IMR-90 (cell line): ENCODE measurements around the gene NR5A1. TPM values are rescaled to one million over a fixed set of nuclear protein-coding genes. Genes with fewer than 3 reads are reported as not detected.

Experiments
- ATAC-seq: fragments of 200-7000 bp; cut with Tn5 transposase; 2 replicates; pipeline ENCODE4 v1.9.1; 2020; ENCODE audit warnings: low read depth, mild to moderate bottlenecking, moderate library complexity
- BruUV-seq: library from RNA; stranded (reverse); fragments of 400-500 nt; replicated peaks from 2 replicates; lab custom pipeline; 2021; lab: Mats Ljungman, UMichigan
- CTCF ChIA-PET: fragments of 300-600 bp; formaldehyde crosslinking; extraction: SDS; loops from one replicate; lab custom pipeline; 2021; ENCODE audit warnings: antibody characterized with exemption; lab: Yijun Ruan, JAX
- POLR2A ChIA-PET: fragments of 300-600 bp; sonication (Branson Sonifier 250); formaldehyde crosslinking; loops from one replicate; lab custom pipeline; 2022; ENCODE audit warnings: antibody characterized with exemption; ENCODE audit not compliant: unreplicated experiment; lab: Charles Lee
- DNase-seq: peaks from one replicate; pipeline ENCODE4 v3.0.0; 2013
- H2AFZ ChIP-seq: replicated peaks from 2 replicates; pipeline ENCODE3; 2013; ENCODE audit warnings: low read length, mild to moderate bottlenecking; ENCODE audit not compliant: poor library complexity
- H2AK5ac ChIP-seq: 2 replicates; pipeline ENCODE4 v1.6.1; 2013; ENCODE audit warnings: low read depth, low read length, inconsistent platforms
- H2AK9ac ChIP-seq: replicated peaks from 2 replicates; pipeline ENCODE3; 2013; ENCODE audit warnings: mild to moderate bottlenecking, low read depth, low read length, moderate library complexity; ENCODE audit not compliant: poor library complexity
- H2BK120ac ChIP-seq: 2 replicates; pipeline ENCODE4 v1.6.1; 2013; ENCODE audit warnings: low read depth, low read length, inconsistent platforms
- H2BK15ac ChIP-seq: 3 replicates; pipeline ENCODE4 v1.6.1; 2013; ENCODE audit warnings: low read depth, low read length, inconsistent platforms
- H2BK20ac ChIP-seq: 2 replicates; pipeline ENCODE4 v1.6.1; 2013; ENCODE audit warnings: low read depth, mild to moderate bottlenecking, inconsistent platforms, low read length, moderate library complexity
- H2BK5ac ChIP-seq: 2 replicates; pipeline ENCODE4 v1.6.1; 2013; ENCODE audit warnings: mild to moderate bottlenecking, low read depth, low read length, inconsistent platforms; ENCODE audit not compliant: poor library complexity, severe bottlenecking
- H3K14ac ChIP-seq: replicated peaks from 2 replicates; pipeline ENCODE4 v1.6.1; 2013; ENCODE audit warnings: low read depth, low read length, inconsistent platforms
- H3K18ac ChIP-seq: 2 replicates; pipeline ENCODE4 v1.6.1; 2013; ENCODE audit warnings: low read depth, low read length, control low read depth
- H3K23ac ChIP-seq: 2 replicates; pipeline ENCODE4 v1.6.1; 2013; ENCODE audit warnings: low read depth, low read length, inconsistent platforms
- H3K27ac ChIP-seq: 2 replicates; pipeline ENCODE4 v1.5.1; 2013; ENCODE audit warnings: mild to moderate bottlenecking, control low read depth, low read length; ENCODE audit not compliant: insufficient read depth
- H3K27me3 ChIP-seq: 2 replicates; pipeline ENCODE4 v1.6.1; 2013; ENCODE audit warnings: low read length; ENCODE audit not compliant: control insufficient read depth, insufficient read depth
- H3K36me3 ChIP-seq: 2 replicates; pipeline ENCODE4 v1.6.1; 2013; ENCODE audit warnings: low read length, mixed read lengths; ENCODE audit not compliant: control insufficient read depth, insufficient read depth
- H3K4ac ChIP-seq: 2 replicates; pipeline ENCODE4 v1.6.1; 2013; ENCODE audit warnings: low read depth, low read length, inconsistent platforms
- H3K4me1 ChIP-seq: 2 replicates; pipeline ENCODE4 v1.6.1; 2013; ENCODE audit warnings: low read length, mixed read lengths; ENCODE audit not compliant: control insufficient read depth, insufficient read depth
- H3K4me2 ChIP-seq: 2 replicates; pipeline ENCODE4 v1.6.1; 2013; ENCODE audit warnings: low read depth, mild to moderate bottlenecking, control low read depth, low read length, moderate library complexity
- H3K4me3 ChIP-seq: 2 replicates; pipeline ENCODE4 v1.5.1; 2013; ENCODE audit warnings: low read depth, mild to moderate bottlenecking, control low read depth, low read length, moderate library complexity; ENCODE audit not compliant: insufficient read depth
- H3K56ac ChIP-seq: 2 replicates; pipeline ENCODE4 v1.6.1; 2013; ENCODE audit warnings: low read length, inconsistent platforms; ENCODE audit not compliant: insufficient read depth; ENCODE audit errors: extremely low read depth
- H3K79me1 ChIP-seq, 2 experiments: 2 replicates each; pipeline ENCODE4 v1.6.1; 2013; ENCODE audit warnings: low read length in 2 of 2, inconsistent platforms in 1 of 2, low read depth in 1 of 2
- H3K9ac ChIP-seq: 2 replicates; pipeline ENCODE4 v1.6.1; 2013; ENCODE audit warnings: low read depth, low read length, control low read depth
- H3K9me1 ChIP-seq: 2 replicates; pipeline ENCODE4 v1.6.1; 2013; ENCODE audit warnings: low read length, inconsistent platforms; ENCODE audit not compliant: insufficient read depth
- H3K9me3 ChIP-seq: 2 replicates; pipeline ENCODE4 v1.6.1; 2013; ENCODE audit warnings: low read length; ENCODE audit not compliant: control insufficient read depth, insufficient read depth
- H4K20me1 ChIP-seq: 2 replicates; pipeline ENCODE4 v1.6.1; 2013; ENCODE audit warnings: low read length, inconsistent platforms; ENCODE audit not compliant: insufficient read depth
- H4K5ac ChIP-seq: 2 replicates; pipeline ENCODE4 v1.6.1; 2013; ENCODE audit warnings: mild to moderate bottlenecking, low read depth, low read length, control low read depth
- H4K8ac ChIP-seq, 2 experiments: 2 replicates each; pipeline ENCODE4 v1.6.1; 2013; ENCODE audit warnings: low read depth in 2 of 2, low read length in 2 of 2, control low read depth in 1 of 2, inconsistent platforms in 1 of 2
- H4K91ac ChIP-seq: 2 replicates; pipeline ENCODE4 v1.6.1; 2013; ENCODE audit warnings: low read depth, low read length, inconsistent platforms; ENCODE audit not compliant: insufficient read depth
- CEBPB ChIP-seq: IDR thresholded peaks from 2 replicates; pipeline ENCODE4 v1.6.1; 2012; ENCODE audit warnings: low read depth, low read length, improper control_type of control experiment
- CHD1 ChIP-seq: IDR thresholded peaks from 2 replicates; pipeline ENCODE4 v1.6.1; 2012; ENCODE audit warnings: low read depth, low read length, improper control_type of control experiment
- FOS ChIP-seq: fragments of 150-350 bp; IDR thresholded peaks from 2 replicates; pipeline ENCODE4 v1.6.1; 2016; ENCODE audit warnings: low read depth, low read length
- MAFK ChIP-seq: IDR thresholded peaks from 2 replicates; pipeline ENCODE4 v1.6.1; 2012; ENCODE audit warnings: low read depth, low read length, improper control_type of control experiment
- MAZ ChIP-seq: IDR thresholded peaks from 2 replicates; pipeline ENCODE4 v1.6.1; 2012; ENCODE audit warnings: low read depth, mild to moderate bottlenecking, low read length, improper control_type of control experiment, moderate library complexity, borderline replicate concordance
- MXI1 ChIP-seq: IDR thresholded peaks from 2 replicates; pipeline ENCODE4 v1.6.1; 2012; ENCODE audit warnings: low read depth, mild to moderate bottlenecking, low read length, moderate library complexity, borderline replicate concordance
- NFE2L2 ChIP-seq: fragments of 150-350 bp; IDR thresholded peaks from 2 replicates; pipeline ENCODE4 v1.6.1; 2016; ENCODE audit warnings: low read depth, mild to moderate bottlenecking, low read length
- RAD21 ChIP-seq: IDR thresholded peaks from 2 replicates; pipeline ENCODE4 v1.6.1; 2012; ENCODE audit warnings: low read length, improper control_type of control experiment
- RCOR1 ChIP-seq: IDR thresholded peaks from 2 replicates; pipeline ENCODE4 v1.6.1; 2012; ENCODE audit warnings: mild to moderate bottlenecking, low read length, improper control_type of control experiment; ENCODE audit not compliant: insufficient replicate concordance
- RFX5 ChIP-seq: IDR thresholded peaks from 2 replicates; pipeline ENCODE4 v1.8.0; 2012; ENCODE audit warnings: low read depth, mild to moderate bottlenecking, low read length, moderate library complexity
- SMC3 ChIP-seq: fragments of 150-350 bp; IDR thresholded peaks from 2 replicates; pipeline ENCODE4 v1.6.1; 2016; ENCODE audit warnings: low read depth, mild to moderate bottlenecking, antibody characterized with exemption, low read length, moderate library complexity
- WGBS, 2 experiments: methylation state at CpG; one replicate each; pipeline versions ENCODE4 v1.1.5 to v1.1.7; 2013; ENCODE audit warnings: missing lambda C conversion rate in 2 of 2; ENCODE audit not compliant: insufficient read length in 1 of 2; ENCODE audit errors: extremely low coverage in 2 of 2; 5-methylcytosine and 5-hydroxymethylcytosine counted together
- dilution Hi-C: fragments of 300-500 bp; cut with HindIII; formaldehyde crosslinking; loops from one replicate; pipeline ENCODE4 v1.14.3; 2018; ENCODE audit warnings: low sequenced_read_pairs; ENCODE audit not compliant: unreplicated experiment
- in situ Hi-C: fragments of 300-500 bp; cut with MboI; formaldehyde crosslinking; loops from 3 replicates; pipeline ENCODE4 v1.14.3; 2019; ENCODE audit warnings: low sequenced_read_pairs, inconsistent platforms, mixed read lengths
- intact Hi-C: fragments of 100-400 bp; cut with micrococcal nuclease; formaldehyde crosslinking; loops from 2 replicates; pipeline ENCODE4 v1.10.0; 2022
- polyA plus RNA-seq, 3 experiments: library from polyadenylated mRNA; depleted of rRNA; stranded (reverse); fragments of >200 nt; gene quantifications; 2 replicates each; pipeline ENCODE4 v1.2.3, GENCODE V29; 2012; ENCODE audit warnings: low replicate concordance in 1 of 3
- total RNA-seq: library from RNA; depleted of rRNA; stranded (reverse); fragments of >200 nt; gene quantifications from 2 replicates; pipeline ENCODE4 v1.2.3, GENCODE V29; 2012
- TF ChIP-seq, protein P1 (sequence below): fragments of 150-350 bp; IDR thresholded peaks from 2 replicates; pipeline ENCODE4 v1.6.1; 2016; ENCODE audit warnings: low read depth, mild to moderate bottlenecking, low read length, moderate library complexity, borderline replicate concordance

The NR5A1 gene
- total and polyA plus RNA-seq, 2 of the 4 experiments (the other 2 are of a cell fraction): not detected

DNA sequence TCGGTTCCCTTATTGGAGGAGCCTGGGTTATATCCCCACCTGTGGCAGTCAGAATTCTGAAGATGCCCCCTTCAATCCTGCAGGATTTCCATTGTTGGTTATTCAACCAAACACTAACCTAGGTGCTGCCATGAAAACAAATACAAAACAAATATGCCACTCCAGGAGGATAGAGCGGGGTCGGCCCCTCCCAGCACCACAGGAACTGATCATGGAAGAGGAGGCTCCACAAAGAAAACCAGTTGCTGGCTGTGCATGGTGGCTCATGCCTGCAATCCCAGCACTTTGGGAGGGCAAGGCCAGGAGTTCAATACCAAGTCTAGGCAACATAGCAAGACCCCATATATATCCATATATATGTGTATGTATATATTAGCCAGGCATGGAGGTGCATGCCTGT, 70.1 kb downstream of the NR5A1 start:
- peaks cover 45% of the 10 kb centered on the region for H3K27me3 ChIP-seq
- no peak overlapping the region for H2AFZ ChIP-seq
- no peak overlapping the region for H3K4me2 ChIP-seq
- no peak overlapping the region for H3K56ac ChIP-seq
- dilution Hi-C loops: no loop called here
- no peak for ATAC-seq
- H2AK9ac ChIP-seq: no peak overlapping the region
- no peak overlapping the region for H2BK20ac ChIP-seq
- H4K20me1 ChIP-seq: no peaks in the 10 kb centered on the region
- H3K23ac ChIP-seq: no peak overlapping the region
- H3K4me3 ChIP-seq: no peak overlapping the region
- H4K91ac ChIP-seq: no peak overlapping the region
- H2AK5ac ChIP-seq: no peak overlapping the region
- no peak overlapping the region for H4K5ac ChIP-seq
- intact Hi-C loops: no loop called here
- POLR2A ChIA-PET: no interaction called here
- no peak overlapping the region for H3K14ac ChIP-seq
- no peak overlapping the region for H2BK120ac ChIP-seq
- H3K9me3 ChIP-seq: peaks cover 9% of the 10 kb centered on the region
- TF ChIP-seq NFE2L2 (no peak), MXI1 (no peak), CEBPB (no peak), RCOR1 (no peak), CHD1 (no peak), FOS (no peak), RFX5 (no peak), MAFK (no peak), SMC3 (no peak), RAD21 (no peak), MAZ (no peak)
- TF ChIP-seq, protein P1, sequence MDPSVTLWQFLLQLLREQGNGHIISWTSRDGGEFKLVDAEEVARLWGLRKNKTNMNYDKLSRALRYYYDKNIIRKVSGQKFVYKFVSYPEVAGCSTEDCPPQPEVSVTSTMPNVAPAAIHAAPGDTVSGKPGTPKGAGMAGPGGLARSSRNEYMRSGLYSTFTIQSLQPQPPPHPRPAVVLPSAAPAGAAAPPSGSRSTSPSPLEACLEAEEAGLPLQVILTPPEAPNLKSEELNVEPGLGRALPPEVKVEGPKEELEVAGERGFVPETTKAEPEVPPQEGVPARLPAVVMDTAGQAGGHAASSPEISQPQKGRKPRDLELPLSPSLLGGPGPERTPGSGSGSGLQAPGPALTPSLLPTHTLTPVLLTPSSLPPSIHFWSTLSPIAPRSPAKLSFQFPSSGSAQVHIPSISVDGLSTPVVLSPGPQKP: no peak
- BruUV-seq: no TSS peak
- no peak overlapping the region for H4K8ac ChIP-seq
- H3K36me3 ChIP-seq: no peaks in the 10 kb centered on the region
- no peaks in the 10 kb centered on the region for H3K79me1 ChIP-seq
- WGBS, 2 experiments: no CpG with 5 or more reads among the region's 3 CpGs
- H2BK15ac ChIP-seq: no peak overlapping the region
- no peak overlapping the region for H2BK5ac ChIP-seq
- H3K4ac ChIP-seq: no peak overlapping the region
- no peak overlapping the region for H3K18ac ChIP-seq
- H3K9ac ChIP-seq: no peak overlapping the region
- no peak for DNase-seq
- CTCF ChIA-PET: no interaction called here
- in situ Hi-C loops: no loop called here
- no peaks in the 10 kb centered on the region for H3K9me1 ChIP-seq
- no peak overlapping the region for H3K27ac ChIP-seq
- no peaks in the 10 kb centered on the region for H3K4me1 ChIP-seq
